ENCODE results near the gene TMEM63A.

DNA sequence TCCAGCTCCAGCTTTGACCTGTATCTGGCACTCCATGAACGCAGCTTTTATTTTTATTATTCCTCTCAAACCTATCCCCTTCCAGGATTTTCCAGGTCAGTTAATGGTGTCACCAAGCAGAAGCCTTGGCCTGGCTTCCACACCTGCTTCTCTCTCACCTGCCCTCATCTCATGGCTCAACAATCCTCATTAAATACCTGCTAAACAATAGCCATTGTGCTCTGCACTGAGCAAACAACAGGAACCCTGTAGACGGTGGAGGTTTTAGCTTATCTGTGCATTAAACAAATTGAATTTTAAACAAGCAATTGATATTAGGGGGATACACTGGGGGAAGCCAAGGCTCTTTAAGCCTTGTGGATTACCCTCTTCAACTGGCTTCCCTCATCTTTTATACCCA is 26.6 kb upstream of the TMEM63A start:
- TF ChIP-seq POLR2A (IDR thresholded peaks at IDR 0.05): no peak
- TF ChIP-seq, protein P1, sequence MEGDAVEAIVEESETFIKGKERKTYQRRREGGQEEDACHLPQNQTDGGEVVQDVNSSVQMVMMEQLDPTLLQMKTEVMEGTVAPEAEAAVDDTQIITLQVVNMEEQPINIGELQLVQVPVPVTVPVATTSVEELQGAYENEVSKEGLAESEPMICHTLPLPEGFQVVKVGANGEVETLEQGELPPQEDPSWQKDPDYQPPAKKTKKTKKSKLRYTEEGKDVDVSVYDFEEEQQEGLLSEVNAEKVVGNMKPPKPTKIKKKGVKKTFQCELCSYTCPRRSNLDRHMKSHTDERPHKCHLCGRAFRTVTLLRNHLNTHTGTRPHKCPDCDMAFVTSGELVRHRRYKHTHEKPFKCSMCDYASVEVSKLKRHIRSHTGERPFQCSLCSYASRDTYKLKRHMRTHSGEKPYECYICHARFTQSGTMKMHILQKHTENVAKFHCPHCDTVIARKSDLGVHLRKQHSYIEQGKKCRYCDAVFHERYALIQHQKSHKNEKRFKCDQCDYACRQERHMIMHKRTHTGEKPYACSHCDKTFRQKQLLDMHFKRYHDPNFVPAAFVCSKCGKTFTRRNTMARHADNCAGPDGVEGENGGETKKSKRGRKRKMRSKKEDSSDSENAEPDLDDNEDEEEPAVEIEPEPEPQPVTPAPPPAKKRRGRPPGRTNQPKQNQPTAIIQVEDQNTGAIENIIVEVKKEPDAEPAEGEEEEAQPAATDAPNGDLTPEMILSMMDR (IDR thresholded peaks at IDR 0.05): no peak
